Measurements from ENCODE around the gene RNASE13.
A peak's percentile ranks its signal among the peaks of the same experiment; 100 is the strongest.

Gene RNASE13

DNA sequence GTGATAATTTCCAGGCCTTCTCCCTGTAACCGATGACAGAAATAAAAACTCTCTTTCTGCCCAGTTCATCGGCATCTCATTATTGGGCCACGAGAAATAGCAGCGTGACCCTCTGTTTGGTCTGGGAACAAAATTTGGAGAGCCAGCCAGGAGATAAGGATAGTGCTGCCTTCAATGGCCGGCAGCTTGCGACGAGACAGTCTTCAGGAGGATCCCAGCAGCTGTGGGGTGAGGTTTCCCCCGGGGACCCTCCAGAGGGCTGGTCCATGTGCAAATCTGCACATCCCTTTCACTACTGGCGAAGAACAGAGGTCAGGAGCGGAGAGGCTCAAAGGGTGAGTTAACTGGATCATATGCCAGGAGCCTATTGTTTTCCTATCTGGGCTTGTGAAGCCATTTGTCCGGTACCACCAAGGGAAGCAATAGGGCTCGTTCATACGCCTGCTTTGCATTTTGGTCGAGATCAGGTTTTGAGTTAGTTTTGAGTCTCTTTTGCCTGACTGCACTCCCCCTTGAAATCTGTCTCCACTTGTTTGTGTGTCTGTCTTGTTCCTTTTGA is 30.7 kb downstream of the RNASE13 start:
- no peak overlapping the region for H3K4me3 ChIP-seq (ENCODE audit: low read depth, low read length)
- no peak for DNase-seq (ENCODE audit: low read depth, low spot score)
- TF ChIP-seq, protein P1, sequence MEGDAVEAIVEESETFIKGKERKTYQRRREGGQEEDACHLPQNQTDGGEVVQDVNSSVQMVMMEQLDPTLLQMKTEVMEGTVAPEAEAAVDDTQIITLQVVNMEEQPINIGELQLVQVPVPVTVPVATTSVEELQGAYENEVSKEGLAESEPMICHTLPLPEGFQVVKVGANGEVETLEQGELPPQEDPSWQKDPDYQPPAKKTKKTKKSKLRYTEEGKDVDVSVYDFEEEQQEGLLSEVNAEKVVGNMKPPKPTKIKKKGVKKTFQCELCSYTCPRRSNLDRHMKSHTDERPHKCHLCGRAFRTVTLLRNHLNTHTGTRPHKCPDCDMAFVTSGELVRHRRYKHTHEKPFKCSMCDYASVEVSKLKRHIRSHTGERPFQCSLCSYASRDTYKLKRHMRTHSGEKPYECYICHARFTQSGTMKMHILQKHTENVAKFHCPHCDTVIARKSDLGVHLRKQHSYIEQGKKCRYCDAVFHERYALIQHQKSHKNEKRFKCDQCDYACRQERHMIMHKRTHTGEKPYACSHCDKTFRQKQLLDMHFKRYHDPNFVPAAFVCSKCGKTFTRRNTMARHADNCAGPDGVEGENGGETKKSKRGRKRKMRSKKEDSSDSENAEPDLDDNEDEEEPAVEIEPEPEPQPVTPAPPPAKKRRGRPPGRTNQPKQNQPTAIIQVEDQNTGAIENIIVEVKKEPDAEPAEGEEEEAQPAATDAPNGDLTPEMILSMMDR (IDR thresholded peaks at IDR 0.05; ENCODE audit: low read depth, low read length) = no peak
- in situ Hi-C loops (cut with HindIII; ENCODE audit: low sequenced_read_pairs) = no loop called here

- TF ChIP-seq, protein P1 (IDR thresholded peaks at IDR 0.05; ENCODE audit: low read depth, low read length) = no peak
- no peak overlapping the region for H3K4me3 ChIP-seq (ENCODE audit: low read depth, low read length)
- in situ Hi-C loops (cut with HindIII; ENCODE audit: low sequenced_read_pairs) = no loop called here
- no peak for DNase-seq (ENCODE audit: low read depth, low spot score)
Measured at GRCh38 chr14:21001218-21001617, 33.4 kb downstream of the RNASE13 start.

GRCh38 chr14:20999591-20999990 is 35.0 kb downstream of the RNASE13 start:
- no peak for DNase-seq (ENCODE audit: low read depth, low spot score)
- TF ChIP-seq, protein P1 (IDR thresholded peaks at IDR 0.05; ENCODE audit: low read depth, low read length) = no peak
- in situ Hi-C loops (cut with HindIII; ENCODE audit: low sequenced_read_pairs) = no loop called here
- H3K4me3 ChIP-seq (ENCODE audit: low read depth, low read length) = no peak overlapping the region

DNA sequence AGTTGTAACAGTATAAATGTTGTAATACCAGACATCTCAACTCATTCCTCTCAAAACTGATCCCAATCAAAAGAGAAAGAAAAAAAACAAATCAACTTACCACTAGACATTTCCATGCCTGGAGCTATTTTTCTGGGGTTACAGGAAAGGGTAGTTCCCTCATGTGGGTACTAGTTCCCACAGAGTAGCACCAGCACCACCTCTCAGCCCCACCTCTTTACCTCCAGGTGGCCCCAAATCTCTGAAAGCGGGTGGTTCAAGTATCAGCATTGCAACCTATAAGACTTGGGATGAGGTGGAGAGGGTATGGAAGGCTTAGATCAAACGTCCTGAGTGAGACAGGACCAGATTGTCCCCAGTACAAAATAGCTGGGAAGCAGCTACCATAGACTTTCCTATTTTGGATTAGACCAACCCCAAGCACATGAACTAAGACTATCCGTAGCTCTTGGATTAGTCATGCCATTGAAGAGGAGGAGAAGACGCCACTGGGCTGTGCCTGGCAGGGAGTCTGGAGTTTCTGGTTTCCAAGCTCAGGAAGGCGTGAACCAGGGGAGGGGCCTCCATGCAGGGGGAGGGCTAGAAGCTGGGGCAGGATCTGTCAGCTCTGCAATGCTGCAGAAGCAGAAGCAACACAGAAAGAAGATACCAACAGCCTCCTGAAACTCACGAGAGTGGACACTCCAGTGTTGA is 35.8 kb downstream of the RNASE13 start, which contains the start of gene SLC39A2:
SLC39A2 (plus strand) TSS at position 620 of the 693 bp plus-strand sequence. CDS start 154 bp downstream, outside the sequence.
- TF ChIP-seq, protein P1 (IDR thresholded peaks at IDR 0.05; ENCODE audit: low read depth, low read length) = no peak
- in situ Hi-C loops (cut with HindIII; ENCODE audit: low sequenced_read_pairs) = no loop called here
- peak; percentile 79 for DNase-seq (ENCODE audit: low read depth, low spot score)
- H3K4me3 ChIP-seq (ENCODE audit: low read depth, low read length) = no peak within 1 kb of the TSS

DNA sequence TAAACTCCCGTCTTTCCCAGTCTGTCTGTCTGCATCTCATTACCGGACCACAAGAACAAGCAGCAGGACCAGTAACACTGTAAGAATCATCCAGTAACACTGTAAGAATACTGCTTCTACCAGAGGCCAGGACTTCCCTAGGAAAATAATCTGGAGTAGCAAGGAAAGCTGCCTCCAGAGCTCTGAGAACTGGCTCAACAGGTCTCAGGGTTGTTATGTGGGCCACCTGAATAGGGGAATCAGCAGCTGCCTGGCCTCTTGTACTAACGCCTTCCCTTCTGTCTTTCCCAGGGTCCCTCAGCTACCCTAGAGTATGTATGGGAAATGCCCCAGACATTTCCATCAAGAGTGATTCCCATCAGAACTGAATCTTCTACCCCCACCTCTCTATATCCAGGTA is 36.5 kb downstream of the RNASE13 start:
- DNase-seq (ENCODE audit: low read depth, low spot score) = no peak
- TF ChIP-seq, protein P1 (IDR thresholded peaks at IDR 0.05; ENCODE audit: low read depth, low read length) = no peak
- H3K4me3 ChIP-seq (ENCODE audit: low read depth, low read length) = no peak overlapping the region
- in situ Hi-C loops (cut with HindIII; ENCODE audit: low sequenced_read_pairs) = no loop called here

DNA sequence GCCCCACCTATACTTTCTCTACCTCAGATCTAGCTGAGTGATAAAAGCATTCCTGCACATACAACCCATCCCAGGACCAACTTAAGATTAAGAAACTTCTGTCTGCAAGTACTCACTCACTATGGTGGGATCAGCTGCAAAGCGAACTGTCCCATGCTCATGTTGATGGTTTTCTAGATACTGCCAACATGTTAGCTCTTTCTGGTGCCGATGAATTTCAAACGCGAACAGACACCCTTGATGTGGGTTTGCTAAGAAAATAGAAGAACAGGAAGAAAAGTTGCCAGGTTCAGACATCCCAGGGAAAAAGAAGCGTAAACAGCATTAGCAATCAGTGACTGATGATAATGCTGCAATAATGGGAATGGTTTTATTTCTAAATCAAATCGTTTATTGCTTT is 37.0 kb downstream of the RNASE13 start:
- DNase-seq (ENCODE audit: low read depth, low spot score) = no peak
- in situ Hi-C loops (cut with HindIII; ENCODE audit: low sequenced_read_pairs) = no loop called here
- TF ChIP-seq, protein P1 (IDR thresholded peaks at IDR 0.05; ENCODE audit: low read depth, low read length) = no peak
- no peak overlapping the region for H3K4me3 ChIP-seq (ENCODE audit: low read depth, low read length)
